NK-92 (cell line): ENCODE data around the gene TFG.

Source experiments
- DNase-seq: peaks from one replicate; lab custom pipeline; 2025; ENCODE audit not compliant: unreplicated experiment; lab: John Stamatoyannopoulos, UW

The TFG gene

DNA sequence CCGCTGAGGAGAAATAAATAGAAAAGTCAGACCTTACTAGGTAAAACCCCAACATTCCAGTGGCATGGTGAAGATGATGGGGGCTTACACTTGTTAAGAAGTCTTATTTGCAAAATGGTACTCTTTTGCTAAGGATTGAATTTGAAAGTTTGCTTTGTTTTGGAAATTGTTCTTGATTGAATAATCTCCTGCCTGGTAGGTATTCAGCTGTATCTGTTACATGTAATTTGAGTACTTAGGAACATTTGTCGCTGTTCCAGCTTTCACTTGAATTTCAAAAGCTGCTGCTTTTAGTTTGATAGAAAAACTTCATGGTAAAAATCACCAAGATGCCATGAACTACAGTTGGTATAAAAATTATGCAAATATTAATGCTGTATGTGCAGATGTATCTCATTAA lies 44.6 kb downstream of the TFG start:
- no peak for DNase-seq

- DNase-seq, result no peak
Observed at GRCh38 chr3:100754563-100755334, 45.5 kb downstream of the TFG start.

DNA sequence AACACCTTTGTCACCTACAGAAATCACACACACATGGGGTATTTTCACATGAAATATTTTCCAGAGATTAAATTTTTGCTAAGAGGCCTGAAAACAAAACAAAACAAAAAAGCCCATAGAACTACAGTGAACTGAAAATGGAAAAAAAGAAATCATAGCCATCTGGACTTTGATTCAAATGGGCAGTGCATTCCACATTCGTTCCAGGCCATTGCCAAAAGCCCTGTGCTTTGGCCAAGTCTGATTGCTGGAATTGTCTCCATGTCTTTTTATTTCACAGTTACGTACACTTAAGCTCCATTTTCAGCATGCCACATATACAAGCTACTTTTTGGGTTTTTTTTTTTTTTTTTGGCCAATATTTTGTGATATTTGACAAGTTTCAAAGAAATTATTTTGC lies 47.1 kb downstream of the TFG start:
- DNase-seq, result no peak

- no peak for DNase-seq
Observed at GRCh38 chr3:100759159-100759558, 49.9 kb downstream of the TFG start.

GRCh38 chr3:100759950-100760349 lies 50.7 kb downstream of the TFG start:
- DNase-seq, result no peak

DNA sequence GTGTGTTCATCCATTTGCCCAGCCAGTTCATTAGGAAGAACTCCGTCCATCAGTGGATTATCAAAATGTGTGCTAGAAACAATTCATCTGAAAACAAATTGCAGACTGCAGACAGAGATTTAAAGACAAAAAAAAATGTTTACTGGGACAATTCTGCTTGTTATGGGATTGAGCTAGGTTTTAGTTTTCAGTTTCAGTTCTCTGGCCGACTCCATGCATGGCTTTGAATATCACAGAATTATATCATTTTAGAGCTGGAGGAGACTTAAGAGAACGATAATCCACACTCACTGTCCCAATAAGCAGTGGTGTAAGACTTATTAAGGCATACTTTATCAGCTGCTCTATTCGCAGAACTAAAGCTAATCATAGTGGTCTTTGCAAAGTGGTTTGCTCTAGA lies 51.1 kb downstream of the TFG start:
- DNase-seq, result no peak

DNA sequence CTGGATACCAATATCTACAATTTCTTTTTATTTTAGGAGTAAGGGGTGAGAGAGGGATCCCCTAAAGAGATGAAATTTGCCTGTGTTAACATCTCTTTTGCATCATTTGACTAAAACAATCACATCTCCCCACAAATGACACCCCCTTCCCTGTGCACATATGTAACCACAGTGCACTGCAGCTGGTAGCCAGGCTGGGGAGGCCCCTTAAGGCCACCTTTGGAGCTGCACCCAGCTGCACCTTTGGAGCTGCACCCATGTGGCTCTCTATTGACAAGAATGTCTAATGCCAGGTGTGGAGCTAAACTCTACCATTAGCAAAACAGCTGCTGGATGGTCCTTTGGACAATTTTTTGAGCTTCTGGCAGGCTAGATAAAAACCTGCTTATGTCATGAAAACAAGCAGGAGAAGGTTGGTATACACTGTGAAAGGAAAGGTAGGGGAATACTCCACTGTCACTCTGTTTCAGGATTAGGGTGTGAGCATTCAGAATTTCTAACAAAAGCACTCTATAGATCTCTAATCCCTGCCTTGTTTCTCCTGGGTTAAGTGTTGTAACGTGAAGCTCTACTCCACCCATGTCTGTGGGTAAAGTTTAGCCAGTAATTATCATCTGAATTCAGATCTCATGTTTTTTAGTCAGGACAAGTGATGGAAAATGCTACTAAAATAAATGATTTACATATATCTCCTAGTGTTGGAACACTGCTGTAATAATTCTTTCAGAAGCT lies 52.1 kb downstream of the TFG start:
- no peak for DNase-seq

DNA sequence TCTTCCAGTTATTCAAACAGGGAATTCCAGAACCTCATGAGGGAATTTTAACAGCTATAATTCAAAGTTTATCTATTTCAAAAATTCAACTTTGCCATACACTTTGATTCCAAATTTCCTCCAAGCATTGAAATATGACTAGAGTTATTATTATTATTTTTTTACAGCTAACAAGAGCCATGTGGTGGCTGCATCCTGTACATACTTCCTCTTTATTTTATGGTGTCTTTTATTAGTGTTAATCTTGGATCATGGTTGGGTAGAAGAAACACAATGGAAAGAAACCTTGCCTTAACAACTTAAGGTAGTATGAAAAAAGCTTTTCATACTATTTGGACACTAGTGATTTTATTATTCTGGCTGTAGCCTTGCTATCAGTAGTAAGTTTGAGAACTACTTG lies 52.7 kb downstream of the TFG start:
- no peak for DNase-seq

- no peak for DNase-seq
Observed at GRCh38 chr3:100765437-100765975, 56.2 kb downstream of the TFG start.

DNA sequence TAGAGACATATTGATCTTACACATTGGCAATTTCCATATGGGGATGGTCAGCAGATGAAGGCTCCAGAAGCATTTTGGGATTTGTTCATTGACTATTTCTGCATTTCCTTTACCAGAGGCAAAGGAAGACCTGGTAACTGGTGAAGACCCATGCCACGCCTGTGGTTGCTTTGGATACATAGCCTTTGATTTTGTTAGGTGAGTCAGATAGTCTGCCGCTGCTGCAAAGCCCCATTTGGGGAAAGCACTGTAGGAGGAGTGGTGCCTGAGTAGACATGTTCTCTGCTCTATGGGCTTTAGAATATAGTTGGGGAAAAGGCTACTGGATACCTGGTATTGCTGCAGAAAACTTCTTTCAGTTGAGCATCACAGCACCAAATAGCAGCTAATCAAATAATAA lies 56.8 kb downstream of the TFG start:
- DNase-seq, result no peak

- DNase-seq, result no peak
Observed at GRCh38 chr3:100769693-100770092, 60.4 kb downstream of the TFG start.

- no peak for DNase-seq
Observed at GRCh38 chr3:100775226-100775625, 65.9 kb downstream of the TFG start.

DNA sequence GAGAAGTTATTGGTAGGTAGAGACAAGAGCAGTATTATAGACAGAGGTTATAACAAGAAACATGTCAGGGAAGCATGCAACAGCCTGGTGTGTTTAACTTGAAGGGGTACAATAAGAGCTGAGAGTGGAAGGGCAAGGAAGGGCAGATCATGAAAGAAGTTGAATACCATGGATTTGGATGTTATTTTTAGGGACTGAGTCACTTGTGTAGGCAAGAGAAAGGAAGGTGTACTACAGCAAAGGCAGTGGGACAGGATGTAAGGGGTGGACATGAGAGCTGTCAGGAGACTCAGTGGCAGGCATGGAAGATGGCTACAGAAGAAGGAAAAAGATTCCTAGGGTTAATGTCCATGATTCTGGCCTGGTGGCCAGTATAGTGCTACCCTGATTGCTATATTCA lies 66.4 kb downstream of the TFG start:
- DNase-seq, result no peak

- no peak for DNase-seq
Observed at GRCh38 chr3:100776097-100776729, 66.9 kb downstream of the TFG start.

DNA sequence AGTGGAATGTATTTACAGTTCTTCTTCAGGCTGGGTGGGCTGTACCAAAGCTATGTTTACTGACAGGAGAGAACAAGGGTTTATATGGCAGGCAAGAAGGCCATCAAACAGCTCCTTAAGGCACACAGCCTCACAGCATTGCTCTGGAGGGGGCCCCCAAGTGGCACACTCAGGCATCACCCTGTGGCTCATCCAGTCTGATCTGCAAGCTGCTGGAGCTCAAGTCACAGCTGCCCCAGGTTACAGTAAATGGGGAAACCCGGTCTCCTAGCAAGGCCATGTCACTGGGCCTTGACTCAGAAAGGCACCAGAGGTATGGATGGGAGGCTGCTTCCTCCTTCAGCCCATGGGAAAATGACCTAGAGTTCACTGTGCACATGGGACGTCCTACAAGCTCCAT lies 67.5 kb downstream of the TFG start:
- no peak for DNase-seq

DNA sequence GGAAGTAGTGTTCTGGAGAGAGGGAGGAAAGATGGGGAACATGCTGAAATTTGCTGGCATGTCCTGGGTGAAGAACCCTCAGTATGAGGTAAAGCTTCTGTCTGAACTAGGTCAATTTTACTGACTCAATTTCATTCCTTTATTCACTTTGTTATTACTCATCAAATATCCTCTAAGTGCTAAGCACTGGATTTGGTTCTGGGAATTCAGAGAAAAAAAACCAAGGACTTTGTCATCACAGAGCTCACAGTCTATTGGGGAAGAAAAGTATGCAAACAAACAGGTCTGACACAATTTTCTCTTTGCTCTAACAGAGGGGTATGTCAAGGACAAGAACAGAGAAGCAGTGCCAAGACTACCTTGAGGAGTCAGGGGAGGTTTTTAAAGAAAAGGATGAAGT lies 68.0 kb downstream of the TFG start:
- no peak for DNase-seq

GRCh38 chr3:100779480-100779879 lies 70.2 kb downstream of the TFG start:
- DNase-seq, result no peak

GRCh38 chr3:100780071-100780622 lies 70.9 kb downstream of the TFG start:
- DNase-seq, result no peak

GRCh38 chr3:100781301-100781700 lies 72.0 kb downstream of the TFG start:
- DNase-seq, result no peak

DNA sequence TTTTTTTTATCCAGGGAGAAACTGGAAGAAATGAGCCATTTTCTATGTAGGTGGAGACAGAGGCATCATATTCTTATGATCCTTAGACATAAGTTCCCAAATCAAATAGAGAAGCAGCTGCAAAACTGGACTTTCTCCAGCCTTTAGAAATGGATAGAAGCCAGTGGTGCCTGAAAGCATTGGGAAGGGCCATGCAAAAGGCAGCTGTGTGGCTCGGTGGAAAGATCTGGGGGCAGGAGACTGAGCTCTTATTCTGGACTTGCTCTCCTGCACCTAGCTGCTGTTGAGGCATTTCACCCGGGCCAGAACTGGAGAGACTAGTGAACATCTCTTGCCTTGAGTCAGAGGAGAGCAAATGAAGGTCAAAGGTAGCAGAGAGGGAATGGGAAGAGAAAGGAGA lies 73.1 kb downstream of the TFG start:
- DNase-seq, result no peak

DNA sequence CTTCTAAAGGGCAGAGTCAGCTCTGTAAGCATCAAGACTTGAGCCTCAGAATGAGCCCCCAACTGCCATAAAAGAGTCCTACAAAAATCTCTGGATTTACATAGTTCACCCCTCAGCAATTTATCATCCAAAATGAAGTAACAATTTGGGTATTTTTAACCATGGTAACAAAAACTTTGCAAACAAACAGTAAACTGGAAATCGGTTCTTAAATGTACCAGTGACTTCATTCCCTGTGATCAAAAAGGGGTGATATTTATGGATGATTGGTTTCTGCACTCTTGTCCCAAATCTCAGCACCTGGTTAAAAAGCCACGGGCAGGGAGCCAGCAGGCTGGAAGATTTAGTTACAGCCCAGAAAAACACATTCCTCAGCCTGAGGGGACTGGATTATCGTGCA lies 73.6 kb downstream of the TFG start:
- no peak for DNase-seq

- DNase-seq, result no peak
Observed at GRCh38 chr3:100783619-100784018, 74.3 kb downstream of the TFG start.
